Measurements from ENCODE around the gene SLX9.

SLX9 gene

DNA sequence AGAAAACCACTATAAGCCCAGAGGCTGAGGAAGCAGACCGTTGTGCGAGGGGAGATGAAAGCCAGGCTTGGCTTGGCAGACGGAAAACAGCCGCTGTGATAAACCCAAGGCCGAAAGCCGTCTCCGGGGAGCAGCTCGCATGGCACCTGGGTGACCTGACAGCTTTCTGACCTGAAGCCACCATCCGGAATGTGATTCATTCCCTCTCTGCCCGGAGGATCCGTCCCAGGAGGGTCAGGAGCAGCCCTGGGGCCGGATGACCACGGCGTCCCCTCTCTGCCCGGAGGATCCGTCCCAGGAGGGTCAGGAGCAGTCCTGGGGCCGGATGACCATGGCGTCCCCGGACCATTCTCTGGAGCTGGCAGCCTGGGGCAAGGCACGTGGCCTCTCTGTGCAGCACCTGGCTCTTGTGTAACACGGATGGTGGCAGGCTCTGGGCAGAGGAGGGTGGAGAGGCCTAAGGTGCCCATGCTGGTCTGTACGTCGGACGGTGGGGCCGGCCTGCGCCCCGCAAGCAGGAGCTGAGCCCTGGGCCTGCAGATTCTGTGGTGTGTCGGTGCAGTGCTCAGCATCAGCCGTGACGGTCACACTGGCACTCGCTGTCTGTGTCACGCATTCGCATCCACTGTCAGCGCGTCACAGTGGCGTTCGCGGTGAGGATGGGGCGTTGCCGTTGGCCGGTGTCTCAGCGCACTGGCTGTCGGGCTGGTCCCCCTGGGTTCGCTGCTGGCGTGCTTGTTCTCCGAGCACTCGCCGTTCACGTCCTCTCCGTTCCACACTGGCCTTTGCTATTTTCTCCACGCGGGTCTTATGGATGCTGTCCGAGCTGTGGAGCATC, 50.3 kb downstream of the SLX9 start:
- TF ChIP-seq, protein P1, sequence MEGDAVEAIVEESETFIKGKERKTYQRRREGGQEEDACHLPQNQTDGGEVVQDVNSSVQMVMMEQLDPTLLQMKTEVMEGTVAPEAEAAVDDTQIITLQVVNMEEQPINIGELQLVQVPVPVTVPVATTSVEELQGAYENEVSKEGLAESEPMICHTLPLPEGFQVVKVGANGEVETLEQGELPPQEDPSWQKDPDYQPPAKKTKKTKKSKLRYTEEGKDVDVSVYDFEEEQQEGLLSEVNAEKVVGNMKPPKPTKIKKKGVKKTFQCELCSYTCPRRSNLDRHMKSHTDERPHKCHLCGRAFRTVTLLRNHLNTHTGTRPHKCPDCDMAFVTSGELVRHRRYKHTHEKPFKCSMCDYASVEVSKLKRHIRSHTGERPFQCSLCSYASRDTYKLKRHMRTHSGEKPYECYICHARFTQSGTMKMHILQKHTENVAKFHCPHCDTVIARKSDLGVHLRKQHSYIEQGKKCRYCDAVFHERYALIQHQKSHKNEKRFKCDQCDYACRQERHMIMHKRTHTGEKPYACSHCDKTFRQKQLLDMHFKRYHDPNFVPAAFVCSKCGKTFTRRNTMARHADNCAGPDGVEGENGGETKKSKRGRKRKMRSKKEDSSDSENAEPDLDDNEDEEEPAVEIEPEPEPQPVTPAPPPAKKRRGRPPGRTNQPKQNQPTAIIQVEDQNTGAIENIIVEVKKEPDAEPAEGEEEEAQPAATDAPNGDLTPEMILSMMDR (IDR thresholded peaks at IDR 0.05; ENCODE audit: low read depth, low read length) = no peak
- no peak for DNase-seq (ENCODE audit: low read depth in 2 of 2)
- H3K4me3 ChIP-seq (replicated peaks in 1 of 2; ENCODE audit: low read depth in 2 of 2, low read length in 2 of 2) = no peak overlapping the region

DNA sequence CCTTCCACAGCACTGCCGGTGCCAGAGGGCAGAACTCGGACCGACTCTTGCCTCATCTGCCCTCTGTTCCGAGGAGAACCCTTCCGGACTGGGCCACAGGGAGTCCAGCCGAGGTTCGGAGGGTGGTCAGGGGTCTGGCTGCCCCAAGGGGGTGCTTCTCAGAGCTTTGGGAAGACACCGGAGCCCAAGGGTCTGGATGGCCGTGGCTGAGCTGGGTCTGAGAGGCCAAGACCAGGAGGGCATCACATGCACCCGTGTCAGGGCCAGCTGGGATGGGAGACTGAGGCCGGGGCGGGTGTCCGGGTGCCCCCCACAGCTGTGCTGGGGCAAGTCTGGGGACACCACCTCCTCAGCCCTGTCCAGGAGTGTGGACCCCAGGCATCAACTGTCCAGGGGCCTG, 51.1 kb downstream of the SLX9 start:
- DNase-seq (ENCODE audit: low read depth in 2 of 2) = no peak
- TF ChIP-seq, protein P1 (IDR thresholded peaks at IDR 0.05; ENCODE audit: low read depth, low read length) = no peak

DNA sequence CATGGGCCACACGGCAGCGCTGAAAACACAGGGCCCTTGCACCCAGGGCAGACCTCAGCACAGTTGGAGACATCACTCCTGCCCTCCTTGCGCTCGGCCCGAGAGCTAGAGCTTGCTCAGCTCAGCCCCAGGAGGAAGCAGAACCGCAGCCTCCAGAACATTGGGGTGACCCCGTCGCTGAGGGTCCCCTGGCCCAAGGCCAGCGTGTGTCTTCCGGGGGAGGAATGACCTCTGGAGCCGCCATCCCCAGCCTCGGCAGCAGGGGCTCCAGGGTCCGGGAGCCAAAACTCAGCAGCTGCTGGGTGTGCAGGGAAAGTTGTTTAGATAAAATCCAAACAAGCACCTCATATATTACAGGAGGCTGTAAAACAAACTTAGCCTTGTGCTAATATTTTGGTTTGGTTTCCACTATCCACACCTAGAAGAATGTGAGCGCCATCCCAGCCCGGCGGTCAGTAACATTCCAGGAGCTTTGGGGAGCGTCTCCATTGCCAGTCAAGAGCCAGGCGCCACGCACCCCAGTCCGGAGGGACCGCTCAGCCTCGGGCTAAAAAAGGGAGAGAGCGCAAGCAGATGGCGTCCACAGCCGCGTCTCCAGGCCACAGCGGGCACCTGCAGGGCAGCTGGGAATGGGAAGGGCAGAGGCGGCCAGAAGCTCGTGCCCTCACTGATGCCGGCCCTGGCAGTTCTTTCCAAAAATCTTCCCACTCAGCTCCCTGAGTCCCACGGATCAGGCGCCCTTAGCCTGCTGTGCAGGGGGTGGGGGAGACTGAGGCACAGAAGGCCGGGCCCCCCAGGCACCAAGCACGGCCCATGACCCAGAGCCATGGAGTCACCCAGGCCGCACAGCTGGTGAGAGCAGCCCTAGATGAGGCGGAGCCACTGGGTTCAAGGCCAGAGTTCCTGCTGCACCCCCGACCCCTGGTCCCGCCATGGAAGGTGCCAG, 52.0 kb downstream of the SLX9 start:
- no peak for DNase-seq (ENCODE audit: low read depth in 2 of 2)
- no peak overlapping the region for H3K4me3 ChIP-seq (replicated peaks in 1 of 2; ENCODE audit: low read depth in 2 of 2, low read length in 2 of 2)
- TF ChIP-seq, protein P1 (IDR thresholded peaks at IDR 0.05; ENCODE audit: low read depth, low read length) = no peak

More for the DNA sequence above, 51.1 kb downstream of the SLX9 start:
- H3K4me3 ChIP-seq (replicated peaks in 1 of 2; ENCODE audit: low read depth in 2 of 2, low read length in 2 of 2) = no peak overlapping the region

DNA sequence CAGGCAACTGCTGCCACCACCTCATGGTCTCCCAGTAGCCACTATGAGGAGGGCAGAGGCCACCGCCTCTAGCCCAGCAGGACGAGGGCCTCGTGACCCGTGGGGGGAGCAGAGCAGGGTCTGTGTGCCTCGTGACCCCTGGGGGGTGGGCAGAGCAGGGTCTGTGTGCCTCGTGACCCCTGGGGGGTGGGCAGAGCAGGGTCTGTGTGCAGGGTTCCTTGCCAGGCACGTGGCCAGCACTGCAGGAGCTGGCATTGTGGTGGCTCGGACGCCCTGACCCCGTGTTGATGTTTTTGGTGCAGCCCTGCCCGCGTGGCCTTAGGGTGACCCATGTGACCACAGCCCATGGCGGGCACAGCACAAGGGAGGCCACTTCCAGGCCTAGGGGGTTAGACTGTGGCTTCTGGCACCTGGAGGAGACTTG, 52.8 kb downstream of the SLX9 start:
- H3K4me3 ChIP-seq (replicated peaks in 1 of 2; ENCODE audit: low read depth in 2 of 2, low read length in 2 of 2) = no peak overlapping the region
- no peak for DNase-seq (ENCODE audit: low read depth in 2 of 2)
- TF ChIP-seq, protein P1 (IDR thresholded peaks at IDR 0.05; ENCODE audit: low read depth, low read length) = no peak

DNA sequence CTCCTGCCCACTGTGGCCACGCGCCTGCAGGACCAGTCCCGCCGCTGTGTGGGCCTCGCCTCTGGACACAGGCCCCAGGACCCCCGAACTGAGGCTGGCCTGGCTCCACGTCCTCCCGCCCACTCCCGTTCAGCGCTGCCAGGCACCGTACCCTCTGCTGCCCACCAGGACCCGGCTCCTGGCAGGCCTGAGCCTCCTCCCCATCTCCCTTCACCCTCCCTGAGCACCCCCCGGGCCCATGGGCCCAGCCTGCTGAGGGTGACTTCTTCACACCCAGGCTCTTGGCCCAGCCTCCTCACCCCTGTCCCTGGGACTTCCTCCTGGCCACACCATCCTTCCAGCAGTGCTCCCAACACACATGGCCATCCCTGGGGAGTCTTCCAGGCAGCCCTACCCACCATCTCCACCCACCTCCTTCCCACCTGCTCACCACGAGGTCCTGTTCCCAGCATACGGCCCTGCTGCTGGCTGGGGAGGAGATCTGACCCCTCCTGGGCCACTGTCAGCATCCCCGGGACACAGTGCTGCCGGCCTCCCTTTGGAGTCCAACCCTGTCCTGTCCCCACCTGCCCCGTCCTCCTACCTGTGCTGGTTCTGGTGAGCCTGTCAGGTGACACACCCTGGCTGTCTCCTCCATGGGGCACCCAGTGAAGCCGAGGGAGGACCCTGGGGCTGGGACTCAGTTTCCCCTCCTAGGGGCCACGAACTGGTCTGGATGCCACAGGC, 53.7 kb downstream of the SLX9 start:
- DNase-seq (ENCODE audit: low read depth in 2 of 2) = no peak
- H3K4me3 ChIP-seq (replicated peaks in 1 of 2; ENCODE audit: low read depth in 2 of 2, low read length in 2 of 2) = no peak overlapping the region
- TF ChIP-seq, protein P1 (IDR thresholded peaks at IDR 0.05; ENCODE audit: low read depth, low read length) = no peak

DNA sequence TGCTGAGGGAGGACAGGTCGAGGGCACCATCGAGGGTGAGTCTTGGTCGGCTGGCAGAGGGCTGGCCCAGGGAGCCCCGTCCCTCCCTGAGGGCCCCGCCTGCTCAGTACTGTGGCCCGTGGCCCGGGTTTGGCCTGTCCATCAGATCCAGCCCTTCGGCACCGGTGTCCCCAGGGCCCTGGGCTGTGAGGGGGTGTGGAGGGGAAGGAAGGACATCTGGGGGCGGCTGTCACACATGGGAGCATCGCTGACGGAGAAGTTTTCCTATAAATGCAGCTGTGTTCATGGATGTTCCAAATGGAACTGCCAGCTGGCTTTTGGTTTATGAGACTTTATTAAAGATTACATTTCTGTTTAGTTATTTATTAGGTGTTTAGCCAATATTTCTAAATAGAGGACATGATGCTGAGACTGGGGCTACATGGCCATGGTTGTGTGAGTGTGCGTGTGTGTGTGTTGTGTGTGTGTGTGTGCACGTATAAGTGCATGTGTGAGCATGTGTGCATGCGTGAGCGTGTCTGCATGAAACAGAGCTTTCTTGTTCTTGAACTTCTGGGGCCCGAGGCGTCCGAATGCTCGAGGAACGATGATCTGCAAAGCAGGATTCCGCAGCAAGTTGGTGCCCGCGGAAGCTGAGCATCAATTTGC, 54.3 kb downstream of the SLX9 start:
- no peak for DNase-seq (ENCODE audit: low read depth in 2 of 2)
- H3K4me3 ChIP-seq (replicated peaks in 1 of 2; ENCODE audit: low read depth in 2 of 2, low read length in 2 of 2) = no peak overlapping the region
- TF ChIP-seq, protein P1 (IDR thresholded peaks at IDR 0.05; ENCODE audit: low read depth, low read length) = no peak

Measured in cardiac fibroblast (primary cell).